GM21737 (cell line): ENCODE results near the gene HS6ST1.

Experiments
- ATAC-seq: cut with Tn5 transposase; IDR thresholded peaks from one replicate; pipeline ENCODE4 v1.9.1; 2021; ENCODE audit warnings: mild to moderate bottlenecking, moderate library complexity; ENCODE audit not compliant: unreplicated experiment

The HS6ST1 gene

DNA sequence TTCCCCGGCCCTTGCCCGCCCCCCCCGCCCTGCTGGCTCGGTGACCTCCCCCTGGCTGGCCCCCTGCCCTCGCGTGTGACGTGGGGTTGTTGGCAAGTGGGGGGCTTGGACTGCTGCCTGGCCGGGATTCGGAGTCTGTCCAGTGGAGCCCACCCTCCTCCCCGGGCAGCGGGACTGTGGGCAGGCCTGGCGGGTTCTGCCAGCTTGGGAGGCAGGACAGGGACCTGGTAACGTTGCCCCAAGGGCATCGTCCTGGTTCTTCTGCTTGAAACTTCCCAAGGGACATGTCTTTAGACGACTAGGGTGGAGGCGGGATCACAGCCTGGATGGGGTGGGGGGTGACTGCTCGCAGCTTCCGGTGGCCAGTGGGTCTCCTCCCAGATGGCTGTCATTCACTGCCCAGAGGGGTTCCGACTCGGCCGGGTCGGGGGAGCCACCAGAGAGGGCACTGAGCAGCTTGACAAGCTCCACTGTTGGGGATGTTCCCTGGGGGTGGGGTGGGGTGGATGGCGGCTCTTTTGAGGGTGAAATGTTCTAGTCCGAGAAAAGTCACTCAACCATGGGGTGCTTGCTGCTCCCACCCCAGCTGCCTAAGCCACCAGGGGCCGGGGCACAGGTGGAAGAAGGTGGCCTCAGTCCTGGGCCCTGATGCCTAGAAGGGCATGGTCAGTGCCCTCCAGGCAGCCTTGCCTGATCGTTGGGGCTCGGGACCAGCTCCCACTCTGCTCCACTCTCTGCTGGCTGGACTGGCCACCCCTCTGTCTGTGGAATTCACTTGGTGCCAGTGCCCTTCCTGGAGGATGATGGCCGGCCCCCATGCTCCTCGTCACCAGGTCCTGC is 4.3 kb upstream of the HS6ST1 start:
- no peak for ATAC-seq

DNA sequence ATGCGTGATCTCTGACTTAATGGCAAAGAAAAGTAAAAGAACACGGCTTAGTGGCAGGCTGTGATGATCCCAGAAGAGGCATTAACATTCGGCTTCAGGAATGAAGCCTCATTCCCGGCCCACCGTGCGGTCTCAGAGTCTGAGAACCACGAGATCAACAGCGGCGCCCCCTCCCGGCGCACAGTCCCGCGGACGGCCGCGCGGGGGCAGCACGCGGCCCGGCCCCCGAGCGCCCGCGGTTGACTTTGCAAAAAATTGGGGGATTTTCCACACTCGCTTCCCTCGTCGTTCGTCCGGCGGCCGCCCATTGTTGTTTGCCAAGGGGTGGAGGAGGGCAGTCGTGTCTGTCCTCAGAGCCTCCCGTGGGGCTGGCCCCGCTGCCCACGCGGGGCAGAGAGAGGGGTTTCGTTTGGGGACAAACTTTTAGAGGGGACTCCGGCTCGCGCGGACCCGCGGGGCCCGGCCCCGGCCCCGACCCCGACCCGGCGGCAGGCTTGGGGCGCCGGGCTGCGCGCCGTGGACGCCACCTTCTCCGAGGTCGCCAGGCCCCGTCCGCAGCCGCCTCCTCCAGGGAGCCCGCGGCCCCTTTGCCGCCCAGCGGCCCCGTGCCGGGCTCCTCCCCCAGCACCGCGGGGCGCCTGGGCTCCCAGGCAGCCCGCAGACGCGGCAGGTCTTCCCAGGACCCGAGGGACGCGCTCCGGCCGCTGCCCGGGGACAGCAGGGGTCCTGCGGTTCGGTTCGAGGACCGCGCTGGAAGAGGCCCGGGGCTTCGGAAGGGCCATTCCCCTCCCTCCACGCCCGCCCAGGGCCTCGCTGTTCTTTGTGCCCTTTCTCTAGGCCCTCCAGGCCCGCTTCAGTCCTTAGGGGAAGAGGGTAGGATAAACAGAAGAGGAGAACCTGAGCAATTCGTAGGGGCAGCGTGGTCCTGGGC is 3.4 kb upstream of the HS6ST1 start:
- ATAC-seq = peak; percentile 44

DNA sequence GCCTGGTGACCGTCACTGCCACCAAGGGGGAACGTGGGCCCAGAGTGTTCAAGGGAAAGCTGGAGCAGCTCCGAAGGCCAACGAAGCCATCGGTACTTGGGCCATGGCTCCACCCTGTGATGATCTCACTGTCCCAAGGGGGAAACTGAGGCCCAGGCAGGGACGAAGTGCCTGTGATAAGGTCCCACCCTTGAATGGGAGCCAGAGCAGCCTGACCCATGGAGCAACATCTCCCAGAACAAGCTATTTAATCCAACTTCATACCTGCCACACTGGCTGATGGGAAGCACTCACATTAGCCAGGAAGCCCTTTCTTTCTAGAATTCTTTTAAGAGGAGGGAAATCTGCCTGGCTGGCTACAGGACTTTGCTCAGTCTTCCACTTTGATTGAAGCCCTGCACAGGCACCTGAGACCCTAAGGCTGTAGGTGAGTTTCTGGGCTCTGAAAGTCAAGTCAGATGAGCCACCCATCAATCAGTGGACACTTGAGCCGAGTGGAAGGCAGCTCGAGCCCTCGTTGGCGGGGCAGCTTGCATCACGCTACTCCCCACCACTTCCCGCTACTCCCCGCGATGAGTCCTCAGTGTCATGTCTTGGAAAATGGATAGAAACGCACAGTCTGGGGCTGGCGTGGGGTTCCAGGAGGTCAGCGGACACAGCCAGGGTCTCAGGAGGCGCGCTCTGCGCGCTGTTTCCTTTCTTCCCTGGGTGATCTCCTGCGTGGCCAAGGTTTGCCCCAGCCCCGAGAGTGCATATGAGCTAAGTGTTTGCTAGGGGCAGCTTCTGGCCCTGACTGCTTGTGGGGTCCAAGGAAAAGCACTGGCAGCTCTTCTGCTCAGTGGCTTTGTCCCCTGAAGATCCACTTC is 2.5 kb upstream of the HS6ST1 start:
- ATAC-seq = no peak

DNA sequence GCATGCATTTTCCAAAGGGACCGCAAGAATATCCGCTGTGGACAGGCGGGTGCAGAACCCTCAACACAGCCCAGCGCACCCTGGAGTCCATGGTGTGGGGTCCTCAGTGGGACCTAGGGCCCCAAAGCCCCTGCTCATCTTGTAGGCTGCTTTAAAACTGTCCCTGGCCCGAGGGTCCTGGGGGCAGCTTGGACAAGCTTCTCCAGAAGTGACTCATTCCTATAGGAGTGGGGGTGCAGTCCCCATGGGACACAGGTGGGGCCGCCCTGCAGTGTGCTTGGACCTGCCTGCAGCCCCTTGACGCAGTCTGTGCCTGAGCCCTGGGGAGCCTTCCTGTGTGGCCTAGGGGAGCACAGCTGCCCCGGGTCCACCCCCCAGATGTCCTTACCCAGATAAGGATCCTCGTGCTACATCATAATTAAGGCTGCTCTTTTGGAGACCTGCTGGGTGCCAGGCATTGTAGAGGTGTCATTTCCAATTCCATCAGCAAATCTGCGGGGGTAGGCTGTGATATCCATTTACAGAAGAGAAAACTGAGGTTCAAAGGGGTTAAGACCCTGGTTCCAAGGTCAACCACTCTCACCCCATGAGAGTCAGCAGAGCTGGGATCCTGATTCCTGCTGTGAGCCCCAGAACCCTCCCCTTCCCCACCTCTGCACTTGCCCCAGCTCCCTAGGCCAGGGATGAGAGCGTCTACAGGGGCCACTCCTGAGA is 1.7 kb upstream of the HS6ST1 start:
- no peak for ATAC-seq

DNA sequence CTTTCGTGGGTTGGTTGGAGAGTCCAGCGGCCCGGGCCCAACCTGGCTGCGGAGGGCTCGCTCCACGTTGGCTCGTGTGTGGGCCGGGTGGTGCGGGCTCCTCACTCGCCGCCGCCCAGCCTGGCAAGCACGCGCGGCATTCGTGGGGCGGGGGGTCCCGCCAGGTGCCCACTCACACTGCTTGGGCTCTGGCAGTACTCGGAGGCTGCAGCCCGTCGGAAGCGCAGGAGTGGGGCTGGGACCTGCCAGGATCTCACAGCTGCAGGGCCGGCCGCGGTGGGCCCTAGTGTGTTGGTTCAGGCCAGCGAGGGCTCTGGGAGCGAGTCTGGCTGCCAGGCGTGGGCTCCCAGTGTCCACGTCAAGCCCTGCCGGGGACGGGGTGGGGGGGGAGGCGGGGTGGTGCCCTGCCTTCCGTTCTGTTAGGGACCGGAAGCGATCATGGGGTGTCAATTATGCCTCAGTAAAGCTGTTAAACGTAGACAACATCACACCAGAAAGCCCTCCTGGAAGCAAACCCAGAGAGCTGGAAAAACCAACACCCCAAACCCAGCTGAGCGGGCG is 1.0 kb upstream of the HS6ST1 start:
- no peak for ATAC-seq

DNA sequence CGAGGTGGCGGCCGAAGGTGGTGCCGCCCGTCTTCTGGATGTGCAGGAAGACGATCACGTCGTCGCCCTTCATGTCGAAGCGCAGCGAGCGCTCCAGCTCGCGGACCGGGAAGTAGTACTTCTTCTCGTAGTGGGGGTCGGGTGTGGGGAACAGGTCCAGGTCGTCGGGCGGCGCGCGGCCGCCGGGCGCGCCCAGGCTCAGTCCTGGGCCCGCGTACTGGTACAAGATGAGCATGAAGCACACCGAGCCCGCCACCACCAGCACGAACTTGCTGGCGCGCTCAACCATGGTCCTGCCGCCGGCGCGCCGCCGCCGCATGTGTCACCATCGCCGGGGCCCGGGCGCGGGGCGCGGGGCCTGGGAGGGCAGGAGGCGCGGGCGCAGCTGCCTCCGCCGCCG is 423 bp downstream of the HS6ST1 start:
- ATAC-seq = peak; percentile 2

DNA sequence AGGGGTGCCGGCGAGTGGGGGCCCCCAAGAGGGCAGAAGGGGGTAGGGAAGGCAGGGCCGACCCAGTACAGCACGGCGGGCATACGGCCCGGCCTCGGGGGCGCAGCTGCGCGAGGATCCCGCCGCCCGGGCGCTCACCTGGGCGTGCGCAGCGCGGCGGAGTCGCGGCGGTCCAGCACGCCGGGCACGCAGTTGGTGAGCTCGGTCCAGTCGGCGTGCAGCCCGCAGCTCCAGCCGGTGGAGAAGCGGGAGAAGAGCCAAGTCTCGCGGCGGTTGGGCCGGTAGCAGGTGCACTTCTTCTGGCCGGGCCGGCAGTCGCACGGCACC is 806 bp downstream of the HS6ST1 start:
- ATAC-seq = peak; percentile 3

DNA sequence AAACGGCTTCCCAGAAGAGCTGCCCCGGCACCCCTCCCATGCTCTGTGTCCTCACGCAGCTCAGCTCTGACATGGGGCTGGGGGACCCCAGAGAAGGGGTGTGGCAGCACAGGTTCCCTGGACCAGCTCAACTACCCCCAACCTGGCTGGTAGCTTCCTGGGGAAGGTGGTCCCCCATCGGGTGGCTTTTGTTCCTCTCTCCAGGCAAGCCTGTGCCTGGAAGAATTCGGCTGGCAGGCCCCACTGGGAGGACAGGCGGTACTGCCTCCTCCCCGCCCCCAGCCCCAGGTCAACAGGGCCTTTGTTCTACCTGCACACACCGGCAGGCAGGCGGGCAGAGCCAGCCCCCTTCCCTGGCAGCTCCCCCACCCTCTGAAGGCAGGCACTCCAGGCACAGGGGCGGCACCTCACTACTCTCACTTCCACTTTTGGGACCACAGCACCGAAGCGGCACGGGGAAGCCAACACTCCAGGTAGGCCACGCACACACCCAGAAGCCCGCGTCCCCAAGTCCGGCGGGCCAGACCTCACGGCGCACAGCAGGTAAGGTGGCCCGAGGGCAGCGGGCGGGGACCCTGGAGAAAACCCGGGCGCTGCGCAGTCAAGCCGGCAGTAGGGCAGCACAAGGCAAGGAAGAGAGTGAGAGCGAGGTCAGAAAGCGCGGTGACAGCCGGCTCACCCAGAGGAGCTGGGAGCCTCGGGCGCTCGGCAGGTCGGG is 1.3 kb downstream of the HS6ST1 start:
- ATAC-seq = peak; percentile 44

DNA sequence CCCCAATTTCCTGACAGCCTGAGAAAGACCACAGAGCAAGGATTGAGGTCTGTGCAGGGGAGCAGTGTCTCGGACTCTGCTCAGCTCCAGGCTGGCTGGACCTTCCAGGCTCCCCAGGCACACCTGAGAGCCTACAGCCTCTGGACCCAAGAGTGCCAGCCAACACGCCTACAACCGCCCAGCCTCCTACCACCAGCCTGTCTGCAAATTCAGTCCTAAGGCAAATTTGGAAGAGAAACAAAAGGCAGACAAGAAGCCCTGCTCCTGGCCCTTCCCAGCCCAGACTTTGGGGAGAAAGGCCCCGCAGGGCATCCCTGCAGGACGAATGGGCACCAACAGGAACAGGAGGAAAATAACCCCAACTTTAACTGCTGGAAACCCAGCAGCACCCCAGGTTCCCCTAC is 1.9 kb downstream of the HS6ST1 start:
- no peak for ATAC-seq

DNA sequence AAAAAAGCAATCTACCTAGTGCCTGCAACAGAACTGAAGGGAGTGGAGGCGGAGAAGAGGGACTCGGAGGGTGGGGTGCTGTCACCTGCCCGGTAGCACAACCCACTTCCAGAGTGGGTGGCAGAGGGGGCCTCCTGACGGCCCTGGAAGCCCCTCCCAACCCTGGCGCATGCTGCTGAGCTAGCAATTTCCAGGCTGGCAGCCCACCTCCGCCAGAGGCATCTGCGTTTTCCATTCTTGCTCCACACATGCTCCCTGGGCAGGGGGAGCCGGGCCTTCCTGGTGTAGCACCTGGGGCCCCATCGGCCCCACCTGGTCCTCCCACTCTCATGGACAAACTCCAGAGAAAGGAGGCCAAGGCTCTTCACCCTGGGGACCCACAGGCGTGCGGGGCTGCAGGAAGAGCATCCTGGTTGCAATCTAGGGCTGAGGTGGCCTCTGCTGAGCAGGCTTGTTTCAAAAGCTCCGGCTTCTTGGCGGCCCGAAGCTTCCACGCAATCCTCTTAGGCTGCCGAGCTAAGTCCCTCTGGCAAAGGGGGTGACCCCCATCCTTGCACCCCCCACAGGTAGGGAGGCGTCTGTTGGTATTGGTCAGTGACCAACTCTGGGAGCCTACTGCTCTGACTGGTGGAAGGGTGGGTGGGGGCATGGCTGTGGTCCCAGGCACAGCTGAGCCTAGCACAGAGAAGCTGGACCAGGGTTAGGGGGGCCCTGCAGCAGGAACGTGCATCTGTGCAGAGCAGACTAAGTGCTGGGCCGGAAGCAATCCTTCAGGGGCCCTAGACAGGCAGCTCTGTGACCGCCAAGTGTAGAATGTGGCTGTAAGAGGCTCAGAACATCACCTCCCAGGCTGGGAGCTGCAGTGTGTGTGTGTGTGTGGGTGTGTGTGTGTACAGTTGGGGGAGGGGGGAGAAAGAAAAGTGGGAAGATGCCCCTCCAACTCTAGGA is 2.6 kb downstream of the HS6ST1 start:
- ATAC-seq = no peak

DNA sequence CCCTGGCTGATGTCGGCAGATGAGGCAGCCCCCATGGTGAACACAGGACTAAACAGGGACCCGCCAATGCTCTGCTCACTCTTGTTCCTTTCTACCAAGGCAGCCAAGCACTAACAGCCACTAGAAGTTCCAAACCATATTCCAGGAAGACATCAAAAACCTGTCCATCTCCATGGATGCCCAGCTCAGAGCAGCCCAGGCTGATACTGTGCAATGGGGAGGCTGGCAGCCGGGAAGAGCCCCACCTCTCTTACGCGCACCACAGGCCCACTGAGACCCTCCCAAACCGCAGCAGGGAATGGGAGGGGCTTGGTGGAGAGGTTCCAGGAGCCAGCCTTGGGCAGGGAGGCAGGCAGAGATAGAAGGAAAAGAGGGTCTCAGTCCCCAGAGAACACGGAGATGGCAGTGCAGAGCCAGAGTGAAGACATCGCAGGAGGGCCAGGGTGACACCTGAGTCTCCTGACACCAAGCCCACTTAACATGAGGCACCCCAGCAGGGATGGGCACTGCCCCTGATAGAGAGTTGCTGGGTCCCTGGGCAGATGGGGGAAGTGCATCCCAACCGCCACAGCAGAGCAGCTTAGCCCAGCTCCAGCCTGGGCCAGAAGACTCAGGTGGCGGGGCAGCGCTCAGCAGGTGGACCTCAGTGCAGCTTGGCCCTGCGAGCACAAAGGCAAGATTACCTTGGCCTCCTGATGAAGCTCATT is 3.4 kb downstream of the HS6ST1 start:
- ATAC-seq = no peak

DNA sequence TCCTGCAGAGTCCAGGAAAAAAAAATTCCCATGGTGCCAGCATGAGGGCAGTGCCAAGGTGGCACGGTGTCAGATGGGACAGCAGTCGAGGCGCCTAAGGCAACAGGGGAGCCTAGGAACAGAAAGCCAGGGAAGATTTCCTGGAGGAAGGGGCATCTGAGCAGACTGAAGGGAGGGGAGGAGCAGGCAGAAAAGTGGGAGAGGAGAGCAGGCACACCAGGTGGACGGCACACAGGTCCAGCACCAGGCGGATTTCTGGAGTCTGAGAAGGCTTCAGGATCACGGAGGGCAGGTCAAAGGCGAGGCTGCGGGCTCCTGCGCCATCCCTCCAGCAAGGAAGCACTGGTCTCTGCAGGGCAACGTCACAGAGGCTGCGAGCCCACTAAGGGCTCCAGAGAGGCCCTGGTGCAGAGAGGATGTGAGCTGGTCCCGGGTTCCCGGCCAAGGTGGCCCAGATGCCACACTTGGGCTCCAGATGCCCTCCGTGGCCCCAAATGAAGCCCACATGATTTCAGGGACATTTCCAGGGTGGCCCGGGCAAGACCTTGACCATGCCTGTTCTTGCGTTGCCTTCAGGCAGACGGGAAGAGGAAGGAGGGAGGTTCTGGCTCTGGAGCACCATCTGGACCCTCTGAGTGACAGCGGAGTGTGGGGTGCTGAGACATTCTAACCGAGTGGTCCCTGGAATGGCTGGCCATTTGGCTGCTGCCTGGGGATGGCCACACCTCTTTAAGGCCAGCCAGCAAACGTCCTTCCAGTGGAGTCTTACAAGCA is 4.1 kb downstream of the HS6ST1 start:
- no peak for ATAC-seq

DNA sequence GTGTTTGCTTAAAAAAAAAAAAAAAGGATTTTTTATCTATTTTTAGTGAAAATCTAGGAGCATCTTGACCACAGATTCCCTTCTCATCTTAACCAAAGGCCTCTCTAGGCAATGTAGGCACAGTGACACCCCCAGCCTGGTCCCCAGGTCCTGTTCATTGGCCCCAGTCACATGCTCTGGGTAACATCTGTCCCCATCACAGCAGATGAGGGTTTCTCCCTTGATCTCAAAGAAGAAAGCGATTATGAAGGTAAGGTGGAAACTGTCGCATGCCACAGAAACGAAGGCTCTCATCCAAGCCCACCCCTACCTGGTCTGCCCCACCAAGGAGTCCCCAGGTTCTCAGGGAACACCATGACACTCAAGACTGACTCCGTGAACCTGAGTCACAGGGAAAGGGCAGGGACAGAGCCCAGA is 4.7 kb downstream of the HS6ST1 start:
- ATAC-seq = no peak

DNA sequence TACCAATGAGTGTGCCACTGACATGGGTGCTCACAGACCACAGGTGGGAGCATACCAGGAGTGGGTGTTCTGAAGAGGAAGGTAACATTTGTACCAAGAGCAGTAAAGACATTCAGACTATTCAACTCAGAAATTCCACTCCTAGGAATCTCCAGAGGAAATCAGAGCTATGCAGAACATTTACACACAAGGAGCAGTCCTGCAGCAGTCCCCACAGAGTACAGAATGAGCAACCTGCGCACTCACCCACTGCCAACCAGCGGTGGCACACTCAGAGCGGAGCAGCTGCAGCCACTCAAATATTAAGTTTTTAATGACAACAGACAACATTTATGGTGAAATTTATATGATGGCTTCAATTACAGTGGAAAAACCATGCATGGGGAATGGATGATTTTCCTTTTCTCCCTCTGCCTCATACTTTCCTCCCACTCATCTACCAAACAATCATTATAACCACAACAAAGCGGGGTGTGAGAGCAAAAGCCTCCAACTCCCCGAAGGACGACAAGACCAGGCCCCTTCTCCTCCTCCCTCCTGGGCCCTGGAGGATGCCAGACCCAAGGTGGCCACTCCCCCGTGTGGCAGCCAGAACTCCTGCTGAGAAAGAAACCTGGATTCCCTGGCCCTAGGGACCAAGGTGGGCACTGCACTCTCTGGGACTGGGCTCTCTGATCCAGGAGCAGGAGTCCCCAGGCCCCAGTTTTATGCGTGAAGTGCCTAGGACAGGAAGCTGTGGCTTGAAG is 5.4 kb downstream of the HS6ST1 start:
- ATAC-seq = no peak

DNA sequence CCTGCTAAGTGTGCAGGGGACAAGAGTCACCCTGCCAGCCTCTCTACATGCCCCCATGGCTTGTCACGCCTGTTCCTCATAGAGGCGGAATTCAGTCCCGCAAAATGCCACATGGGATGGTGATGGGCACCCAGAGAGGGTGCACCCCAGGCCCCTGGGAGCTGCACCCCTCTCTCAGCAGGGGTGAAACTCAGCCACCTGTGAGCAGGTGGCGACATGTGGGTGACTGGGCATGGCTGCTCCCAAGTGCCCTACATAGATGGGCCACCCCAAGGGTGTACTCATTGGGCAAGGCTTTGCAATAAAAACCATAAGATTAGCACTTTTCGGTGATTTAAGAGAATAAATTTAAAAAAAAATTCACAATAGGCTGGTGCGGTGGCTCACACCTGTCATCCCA is 6.3 kb downstream of the HS6ST1 start:
- no peak for ATAC-seq

DNA sequence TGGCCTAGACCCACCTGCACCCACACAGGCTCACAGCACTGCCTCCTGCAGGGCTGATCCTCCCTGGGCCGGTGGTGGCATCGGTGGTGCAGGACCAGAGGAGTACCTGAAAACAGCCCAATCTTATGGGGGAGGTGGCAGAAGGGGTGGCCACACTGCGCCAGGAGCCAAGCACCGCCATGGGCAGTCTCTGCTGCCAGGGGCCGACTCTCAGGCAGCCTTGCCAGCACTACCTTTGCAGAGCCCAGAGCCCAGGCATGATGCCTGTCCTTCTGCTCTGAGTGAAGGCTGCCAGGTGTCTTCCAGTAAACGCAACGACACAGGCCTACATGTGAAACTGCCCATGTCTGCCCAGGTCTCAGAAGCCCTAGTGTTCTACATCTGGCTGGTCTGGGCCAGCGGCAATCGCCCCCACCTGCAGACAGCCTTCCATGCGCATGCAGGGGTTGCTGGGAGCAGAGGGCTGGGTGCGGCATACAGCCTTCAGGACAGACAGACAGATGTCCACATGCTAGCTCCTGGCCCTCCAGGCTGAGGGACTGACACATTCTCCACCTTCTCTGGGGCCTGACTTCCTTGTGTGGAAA is 6.8 kb downstream of the HS6ST1 start:
- no peak for ATAC-seq
